Astrocyte (in vitro differentiated cells and primary cell): ENCODE data around the gene KIRREL3. TPM values are rescaled to one million over a fixed set of nuclear protein-coding genes. Genes with fewer than 3 reads are reported as not detected.

Source experiments
- DNase-seq: peaks from one replicate; pipeline ENCODE4 v3.0.0-alpha.2; 2010; ENCODE audit warnings: low read depth
- FAIRE-seq: peaks from 2 replicates; lab custom pipeline; 2011; peaks lifted over from hg19 to GRCh38; lab: Jason Lieb, UNC
- H2AFZ ChIP-seq: 2 replicates; pipeline ENCODE4 v1.6.0; 2012; ENCODE audit warnings: low read depth, low read length, inconsistent platforms
- H3K27ac ChIP-seq: 2 replicates; pipeline ENCODE4 v1.5.1; 2011; ENCODE audit warnings: low read depth, low read length, inconsistent platforms
- H3K27me3 ChIP-seq: 2 replicates; pipeline ENCODE4 v1.6.0; 2011; ENCODE audit warnings: low read length, inconsistent platforms; ENCODE audit not compliant: insufficient read depth
- H3K36me3 ChIP-seq: 2 replicates; pipeline ENCODE4 v1.5.1; 2011; ENCODE audit warnings: low read length, inconsistent platforms; ENCODE audit not compliant: insufficient read depth
- H3K4me1 ChIP-seq: 2 replicates; pipeline ENCODE4 v1.5.1; 2011; ENCODE audit warnings: low read length, inconsistent platforms; ENCODE audit not compliant: insufficient read depth
- H3K4me2 ChIP-seq: 2 replicates; pipeline ENCODE4 v1.6.0; 2012; ENCODE audit warnings: low read length, inconsistent platforms
- H3K4me3 ChIP-seq: 2 replicates; pipeline ENCODE4 v1.5.1; 2011; ENCODE audit warnings: low read depth, mild to moderate bottlenecking, low read length, inconsistent platforms; ENCODE audit not compliant: insufficient read depth
- H3K79me2 ChIP-seq: 2 replicates; pipeline ENCODE4 v1.6.0; 2012; ENCODE audit warnings: mild to moderate bottlenecking, low read length, inconsistent platforms; ENCODE audit not compliant: insufficient read depth
- H3K9ac ChIP-seq: 2 replicates; pipeline ENCODE4 v1.6.0; 2012; ENCODE audit warnings: mild to moderate bottlenecking, low read length, inconsistent platforms
- H3K9me3 ChIP-seq: 2 replicates; pipeline ENCODE4 v1.5.1; 2012; ENCODE audit warnings: low read depth, mild to moderate bottlenecking, low read length, inconsistent platforms; ENCODE audit not compliant: insufficient read depth
- H4K20me1 ChIP-seq: 2 replicates; pipeline ENCODE4 v1.6.0; 2012; ENCODE audit warnings: low read length, inconsistent platforms; ENCODE audit not compliant: insufficient read depth
- H3K27ac Mint-ChIP-seq: one replicate; pipeline ENCODE4 v1.8.0; 2021; ENCODE audit warnings: mild to moderate bottlenecking, mixed read lengths; ENCODE audit not compliant: unreplicated experiment
- H3K27me3 Mint-ChIP-seq: one replicate; pipeline ENCODE4 v1.8.0; 2021; ENCODE audit warnings: low read depth, mixed read lengths; ENCODE audit not compliant: unreplicated experiment
- H3K36me3 Mint-ChIP-seq: one replicate; pipeline ENCODE4 v1.8.0; 2021; ENCODE audit warnings: low read depth, mixed read lengths; ENCODE audit not compliant: unreplicated experiment
- H3K4me1 Mint-ChIP-seq: one replicate; pipeline ENCODE4 v1.8.0; 2021; ENCODE audit warnings: low read depth, mixed read lengths; ENCODE audit not compliant: unreplicated experiment
- H3K4me3 Mint-ChIP-seq: one replicate; pipeline ENCODE4 v1.8.0; 2021; ENCODE audit warnings: mild to moderate bottlenecking, moderate library complexity, mixed read lengths; ENCODE audit not compliant: unreplicated experiment
- H3K9me3 Mint-ChIP-seq: one replicate; pipeline ENCODE4 v1.8.0; 2021; ENCODE audit warnings: mild to moderate bottlenecking, mixed read lengths; ENCODE audit not compliant: unreplicated experiment
- CTCF ChIP-seq: IDR thresholded peaks from 2 replicates; pipeline ENCODE4 v1.5.1; 2011; ENCODE audit warnings: low read depth, mild to moderate bottlenecking, inconsistent platforms, low read length, moderate library complexity; ENCODE audit not compliant: insufficient read depth
- EZH2 ChIP-seq: IDR thresholded peaks from 2 replicates; pipeline ENCODE4 v1.6.1; 2012; ENCODE audit warnings: mild to moderate bottlenecking, low read length, inconsistent platforms; ENCODE audit not compliant: insufficient read depth
- total RNA-seq: library from RNA; stranded (reverse); gene quantifications from 2 replicates; pipeline ENCODE4 v1.2.1, GENCODE V29; 2021

The KIRREL3 gene
- total RNA-seq, 1 donor from 2014 or later: 0.91 TPM

- no peak overlapping the region for H3K27ac Mint-ChIP-seq
- no peaks in the 10 kb centered on the region for H3K36me3 ChIP-seq
- H3K4me1 Mint-ChIP-seq: no peaks in the 10 kb centered on the region
- no peak overlapping the region for H3K4me2 ChIP-seq
- no peaks in the 10 kb centered on the region for H3K79me2 ChIP-seq
- no peak overlapping the region for H3K4me3 Mint-ChIP-seq
- H3K27me3 ChIP-seq: peaks cover 3% of the 10 kb centered on the region
- no peak overlapping the region for H3K4me3 ChIP-seq
- H2AFZ ChIP-seq: no peak overlapping the region
- DNase-seq: no peak
- no peaks in the 10 kb centered on the region for H3K36me3 Mint-ChIP-seq
- no peaks in the 10 kb centered on the region for H3K4me1 ChIP-seq
- no peak overlapping the region for H3K27ac ChIP-seq
- H3K9ac ChIP-seq: no peak overlapping the region
- peaks cover 7% of the 10 kb centered on the region for H3K27me3 Mint-ChIP-seq
- TF ChIP-seq CTCF (no peak), EZH2 (no peak)
- no peaks in the 10 kb centered on the region for H3K9me3 Mint-ChIP-seq
- no peaks in the 10 kb centered on the region for H4K20me1 ChIP-seq
- no peak for FAIRE-seq
- no peaks in the 10 kb centered on the region for H3K9me3 ChIP-seq
Observed at GRCh38 chr11:126474220-126474619, 526.4 kb downstream of the KIRREL3 start.

GRCh38 chr11:126473269-126473668, 527.3 kb downstream of the KIRREL3 start:
- Mint-ChIP-seq H3K4me3 (no peak overlapping the region), H3K27ac (no peak overlapping the region), H3K36me3 (no peaks in the 10 kb centered on the region), H3K4me1 (no peaks in the 10 kb centered on the region), H3K27me3 (peaks cover 9% of the 10 kb centered on the region), H3K9me3 (no peaks in the 10 kb centered on the region)
- H4K20me1 ChIP-seq: no peaks in the 10 kb centered on the region
- no peaks in the 10 kb centered on the region for H3K79me2 ChIP-seq
- H3K4me1 ChIP-seq: no peaks in the 10 kb centered on the region
- no peak overlapping the region for H3K27ac ChIP-seq
- H3K36me3 ChIP-seq: no peaks in the 10 kb centered on the region
- DNase-seq: no peak
- no peaks in the 10 kb centered on the region for H3K9me3 ChIP-seq
- H3K27me3 ChIP-seq: peaks cover 3% of the 10 kb centered on the region
- no peak overlapping the region for H3K4me3 ChIP-seq
- TF ChIP-seq EZH2 (no peak), CTCF (no peak)
- H2AFZ ChIP-seq: no peak overlapping the region
- no peak for FAIRE-seq
- no peak overlapping the region for H3K4me2 ChIP-seq
- H3K9ac ChIP-seq: no peak overlapping the region

DNA sequence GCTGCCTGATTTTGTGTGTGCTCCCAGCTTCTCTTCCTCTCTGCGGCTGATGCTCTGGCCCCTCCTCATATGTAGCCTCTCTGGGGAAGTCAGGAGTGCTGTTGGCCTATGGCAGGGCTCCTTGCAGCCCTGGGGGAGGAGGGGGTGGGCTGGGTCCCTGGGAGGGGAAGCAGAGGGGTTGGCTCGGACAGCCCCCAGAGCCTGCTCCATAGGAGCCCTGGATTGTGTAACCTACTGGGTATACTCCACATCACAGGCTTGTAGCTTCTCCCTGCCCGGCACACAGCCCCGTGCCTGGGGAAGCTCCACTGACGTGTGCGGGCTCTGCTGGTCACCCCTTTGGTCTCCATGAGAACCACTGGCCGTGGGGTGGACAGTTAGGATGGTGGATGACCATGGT, 531.3 kb downstream of the KIRREL3 start:
- Histone ChIP-seq H2AFZ (no peak overlapping the region), H3K79me2 (no peaks in the 10 kb centered on the region), H3K4me3 (no peak overlapping the region), H3K27ac (no peak overlapping the region), H3K4me2 (no peak overlapping the region), H4K20me1 (no peaks in the 10 kb centered on the region), H3K4me1 (no peaks in the 10 kb centered on the region), H3K9me3 (peaks cover 2% of the 10 kb centered on the region), H3K27me3 (peaks cover 11% of the 10 kb centered on the region), H3K9ac (no peak overlapping the region), H3K36me3 (no peaks in the 10 kb centered on the region)
- Mint-ChIP-seq H3K27me3 (peaks cover 24% of the 10 kb centered on the region), H3K27ac (no peak overlapping the region), H3K9me3 (peaks cover 5% of the 10 kb centered on the region), H3K36me3 (no peaks in the 10 kb centered on the region), H3K4me1 (no peaks in the 10 kb centered on the region), H3K4me3 (no peak overlapping the region)
- FAIRE-seq: no peak
- DNase-seq: no peak
- no peak for TF ChIP-seq CTCF
- no peak for TF ChIP-seq EZH2
